Measurements from ENCODE around the gene CAPRIN1. TPM values are rescaled to one million over a fixed set of nuclear protein-coding genes. Genes with fewer than 3 reads are reported as not detected.
A peak's percentile ranks its signal among the peaks of the same experiment; 100 is the strongest.

Gene CAPRIN1
- total and polyA plus RNA-seq, 10 of the 15 experiments (the other 5 are each of a cell fraction or from before 2014, with no cell fraction given), result 50.4 to 228 (median 191) TPM

DNA sequence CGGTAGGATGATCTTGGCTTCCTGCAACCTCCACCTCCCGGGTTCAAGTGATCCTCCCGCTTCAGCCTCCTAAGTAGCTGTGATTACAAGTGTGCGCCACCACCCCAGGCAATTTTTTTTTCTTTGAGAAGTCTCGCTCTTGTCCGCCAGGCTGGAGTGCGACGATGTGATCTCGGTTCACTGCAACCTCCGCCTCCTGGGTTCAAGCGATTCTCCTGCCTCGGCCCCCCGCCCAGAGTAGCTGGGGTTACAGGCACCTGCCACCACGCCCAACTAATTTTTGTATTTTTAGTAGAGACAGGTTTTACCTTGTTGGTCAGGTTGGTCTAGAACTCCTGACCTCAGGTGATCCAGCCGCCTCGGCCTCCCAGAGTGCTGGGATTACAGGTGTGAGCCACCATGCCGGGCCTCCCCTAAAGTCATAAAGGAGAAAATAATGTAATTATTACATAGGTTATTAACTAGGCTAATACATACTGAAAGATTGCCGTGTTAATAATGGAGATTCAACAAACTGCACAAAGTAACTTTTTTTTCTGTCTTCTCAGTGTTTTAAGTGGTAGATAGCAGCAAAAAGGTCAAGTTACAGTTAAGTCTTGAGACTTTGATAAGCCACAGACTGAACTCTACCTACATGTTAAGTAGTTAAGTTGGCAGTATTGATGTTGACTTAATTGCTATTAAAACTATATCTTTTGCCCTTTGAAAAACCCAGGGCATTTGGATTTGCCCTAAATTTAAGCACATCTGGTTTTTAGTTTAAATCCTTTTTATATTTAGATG is 3.9 kb downstream of the CAPRIN1 start (continued):
- TF ChIP-seq, protein P1, sequence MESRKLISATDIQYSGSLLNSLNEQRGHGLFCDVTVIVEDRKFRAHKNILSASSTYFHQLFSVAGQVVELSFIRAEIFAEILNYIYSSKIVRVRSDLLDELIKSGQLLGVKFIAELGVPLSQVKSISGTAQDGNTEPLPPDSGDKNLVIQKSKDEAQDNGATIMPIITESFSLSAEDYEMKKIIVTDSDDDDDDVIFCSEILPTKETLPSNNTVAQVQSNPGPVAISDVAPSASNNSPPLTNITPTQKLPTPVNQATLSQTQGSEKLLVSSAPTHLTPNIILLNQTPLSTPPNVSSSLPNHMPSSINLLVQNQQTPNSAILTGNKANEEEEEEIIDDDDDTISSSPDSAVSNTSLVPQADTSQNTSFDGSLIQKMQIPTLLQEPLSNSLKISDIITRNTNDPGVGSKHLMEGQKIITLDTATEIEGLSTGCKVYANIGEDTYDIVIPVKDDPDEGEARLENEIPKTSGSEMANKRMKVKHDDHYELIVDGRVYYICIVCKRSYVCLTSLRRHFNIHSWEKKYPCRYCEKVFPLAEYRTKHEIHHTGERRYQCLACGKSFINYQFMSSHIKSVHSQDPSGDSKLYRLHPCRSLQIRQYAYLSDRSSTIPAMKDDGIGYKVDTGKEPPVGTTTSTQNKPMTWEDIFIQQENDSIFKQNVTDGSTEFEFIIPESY (IDR thresholded peaks at IDR 0.05), result 0 out of 2 replicates have a peak, but pooled peaks have one; percentile 12
- TF ChIP-seq GABPA (IDR thresholded peaks at IDR 0.05; ENCODE audit: low read depth), result no peak

DNA sequence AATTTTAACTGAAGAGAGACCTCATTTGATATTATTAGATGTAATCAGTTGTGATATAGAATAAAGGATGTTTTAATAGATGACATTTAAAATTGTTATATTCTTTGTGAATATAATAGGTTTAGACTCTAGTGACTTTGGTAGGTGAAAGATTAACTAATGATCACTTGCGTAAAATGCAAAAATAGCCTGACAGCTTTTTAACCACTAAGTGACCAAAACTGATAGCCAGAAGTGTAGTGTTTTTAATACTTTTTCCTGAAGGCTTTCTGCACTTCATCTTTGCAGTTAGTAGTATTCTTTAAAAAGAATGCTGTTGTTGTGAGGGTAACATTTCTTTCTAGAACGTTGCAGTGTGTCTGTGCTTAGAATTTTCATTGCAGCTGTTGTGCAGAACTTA is 5.1 kb downstream of the CAPRIN1 start:
- Histone ChIP-seq H3K4me2 (ENCODE audit: control insufficient read depth, insufficient read depth) (peak overlapping the region; percentile 64), H3K4me3 (peak overlapping the region; percentile 61; the same call in 1 of the 2 replicates), H3K9ac (ENCODE audit: control insufficient read depth, insufficient read depth, low read length) (no peak overlapping the region; the same call in 1 of the 2 replicates), H3K27me3 (replicated peaks in 1 of 2; ENCODE audit: control insufficient read depth in 2 of 2, insufficient read depth in 2 of 2, low read length in 1 of 2) (no peaks in the 10 kb centered on the region), H3K36me3 (ENCODE audit: control insufficient read depth in 2 of 2, insufficient read depth in 2 of 2, low read length in 1 of 2) (peaks cover 3 to 6% of the 10 kb centered on the region in 2 experiments), H4K20me1 (ENCODE audit: control insufficient read depth, insufficient read depth) (no peaks in the 10 kb centered on the region; the same call in 1 of the 2 replicates), H3K4me1 (ENCODE audit: control insufficient read depth, insufficient read depth, low read length) (no peaks in the 10 kb centered on the region; the same call in 1 of the 2 replicates), H2AFZ (ENCODE audit: control insufficient read depth, low read depth, low read length) (no peak overlapping the region), H3K79me2 (ENCODE audit: control insufficient read depth, insufficient read depth, low read length) (peaks cover 93% of the 10 kb centered on the region), H3K27ac (ENCODE audit: control insufficient read depth, insufficient read depth) (no peak overlapping the region), H3K9me3 (replicated peaks; ENCODE audit: control insufficient read depth, insufficient read depth, low read length) (no peaks in the 10 kb centered on the region)
- 0% methylated on average over 2 of the region's 2 CpGs for WGBS (ENCODE audit: insufficient coverage, insufficient replicate concordance, low lambda C conversion rate, missing lambda C conversion rate)
- ChIA-PET CTCF (interaction anchor here (1.0 to 1.3 kb wide), 2 partner anchors 12 to 309 kb away, joined by 3 read pairs; no protein-coding TSS in a partner anchor), SMC1A (ENCODE audit: uncharacterized antibody, unreplicated experiment) (interaction anchor here (0.9 to 2.7 kb wide), 10 partner anchors 8 to 191 kb away, joined by 3 to 11 read pairs (median 3); no protein-coding TSS in a partner anchor), RAD21 (ENCODE audit: unreplicated experiment) (interaction anchor here (0.7 to 1.2 kb wide), 4 partner anchors 11 to 49 kb away, joined by 3 to 8 read pairs (median 4); partner anchors contain the start of gene NAT10), POLR2A (no interaction called here)
- BruUV-seq (replicated peaks), result no TSS peak
- in situ Hi-C loops (cut with MboI), result no loop called here
- no peak for DNase-seq (ENCODE audit: low read depth, low spot score)
- TF ChIP-seq MTA3 (IDR thresholded peaks at IDR 0.05; ENCODE audit: borderline replicate concordance, low read length) (no peak), SMAD1 (IDR thresholded peaks at IDR 0.05; ENCODE audit: low read depth, partially characterized antibody) (peak; percentile 5), MTA2 (IDR thresholded peaks at IDR 0.05; ENCODE audit: low read depth) (peak; percentile 55; the same call in 1 of the 2 replicates), FOXM1 (IDR thresholded peaks at IDR 0.05; ENCODE audit: low read depth, low read length) (no peak), EP300 (IDR thresholded peaks at IDR 0.05; ENCODE audit: borderline replicate concordance in 1 of 2, control insufficient read depth in 1 of 2, low read depth in 2 of 2, low read length in 2 of 2) (peak in 1 of 2 experiments; percentile 20; a peak in 1 of 4 replicates)
- TF ChIP-seq, protein P2, sequence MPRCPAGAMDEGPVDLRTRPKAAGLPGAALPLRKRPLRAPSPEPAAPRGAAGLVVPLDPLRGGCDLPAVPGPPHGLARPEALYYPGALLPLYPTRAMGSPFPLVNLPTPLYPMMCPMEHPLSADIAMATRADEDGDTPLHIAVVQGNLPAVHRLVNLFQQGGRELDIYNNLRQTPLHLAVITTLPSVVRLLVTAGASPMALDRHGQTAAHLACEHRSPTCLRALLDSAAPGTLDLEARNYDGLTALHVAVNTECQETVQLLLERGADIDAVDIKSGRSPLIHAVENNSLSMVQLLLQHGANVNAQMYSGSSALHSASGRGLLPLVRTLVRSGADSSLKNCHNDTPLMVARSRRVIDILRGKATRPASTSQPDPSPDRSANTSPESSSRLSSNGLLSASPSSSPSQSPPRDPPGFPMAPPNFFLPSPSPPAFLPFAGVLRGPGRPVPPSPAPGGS (IDR thresholded peaks at IDR 0.05; ENCODE audit: borderline replicate concordance, insufficient read depth, low read depth, low read length, poor library complexity, severe bottlenecking), result no peak
- ATAC-seq, result no peak
- intact Hi-C loops (cut with micrococcal nuclease; ENCODE audit: unreplicated experiment), result loop anchor here (10.0 kb wide), 1 partner anchor 672 kb away; no protein-coding TSS in a partner anchor
- no peak for FAIRE-seq

Data from GM12878 (cell line).